Skeletal muscle satellite cell (primary cell): ENCODE data around the gene LCOR. TPM values are rescaled to one million over a fixed set of nuclear protein-coding genes. Genes with fewer than 3 reads are reported as not detected.

Experiments
- H3K27me3 ChIP-seq: 2 replicates; pipeline ENCODE4 v1.7.0; 2013; ENCODE audit warnings: low read length; ENCODE audit not compliant: control insufficient read depth, insufficient read depth
- H3K36me3 ChIP-seq: 2 replicates; pipeline ENCODE4 v1.7.0; 2013; ENCODE audit warnings: mild to moderate bottlenecking, control low read depth, low read length; ENCODE audit not compliant: insufficient read depth
- H3K4me1 ChIP-seq: 2 replicates; pipeline ENCODE4 v1.7.0; 2013; ENCODE audit warnings: low read length; ENCODE audit not compliant: control insufficient read depth, insufficient read depth
- H3K4me2 ChIP-seq: 2 replicates; pipeline ENCODE4 v1.7.0; 2013; ENCODE audit warnings: mild to moderate bottlenecking, low read length
- H3K4me3 ChIP-seq: 2 replicates; pipeline ENCODE4 v1.7.0; 2013; ENCODE audit warnings: low read length
- H3K9ac ChIP-seq: 2 replicates; pipeline ENCODE4 v1.7.0; 2013; ENCODE audit warnings: mild to moderate bottlenecking, low read depth, low read length, moderate library complexity
- H3K9me3 ChIP-seq: replicated peaks from 2 replicates; pipeline ENCODE4 v1.7.0; 2013; ENCODE audit warnings: mild to moderate bottlenecking, control low read depth, low read length
- small RNA-seq: library from RNA; depleted of rRNA; stranded (forward); fragments of <200 nt; gene quantifications from one replicate; pipeline ENCODE3, GENCODE V24; 2012

Gene LCOR

GRCh38 chr10:97042716-97043562 is 210.8 kb downstream of the LCOR start:
- Histone ChIP-seq H3K4me3 (no peak overlapping the region), H3K4me1 (peaks cover under 1% of the 10 kb centered on the region), H3K9ac (no peak overlapping the region), H3K9me3 (no peaks in the 10 kb centered on the region), H3K4me2 (no peak overlapping the region), H3K36me3 (no peaks in the 10 kb centered on the region), H3K27me3 (peaks cover 21% of the 10 kb centered on the region)

GRCh38 chr10:97043563-97043855 is 211.4 kb downstream of the LCOR start:
- H3K27me3 ChIP-seq = peaks cover 21% of the 10 kb centered on the region
- no peaks in the 10 kb centered on the region for H3K4me1 ChIP-seq
- H3K36me3 ChIP-seq = no peaks in the 10 kb centered on the region
- no peaks in the 10 kb centered on the region for H3K9me3 ChIP-seq
- no peak overlapping the region for H3K4me3 ChIP-seq
- no peak overlapping the region for H3K4me2 ChIP-seq
- H3K9ac ChIP-seq = no peak overlapping the region

Small RNAs within 50 kb of the gene (small RNA-seq; reads per million reads assigned to genes)
- gene HMGN2P35 (not detected), gene MIR607 (0.21 reads per million)
